ENCODE measurements around the gene MICU1. TPM values are rescaled to one million over a fixed set of nuclear protein-coding genes. Genes with fewer than 3 reads are reported as not detected.
"Not testable (repeated sequence)": the region's sequence is repeated elsewhere in the genome, so short reads cannot be mapped to it uniquely, and the experiment has no call there.

MICU1 gene
- total RNA-seq, 2 donors from 2014 or later = 44.3 to 51.8 TPM

GRCh38 chr10:72416661-72417060 lies 209.2 kb downstream of the MICU1 start:
- no peak for DNase-seq
- H3K4me3 ChIP-seq = no peak overlapping the region
- no peaks in the 10 kb centered on the region for H3K27me3 ChIP-seq
- no peaks in the 10 kb centered on the region for H3K9me3 ChIP-seq
- H3K9ac ChIP-seq (ENCODE audit: low read depth in 2 of 2, low read length in 2 of 2) = no peak overlapping the region
- intact Hi-C loops (cut with DNase I) = no loop called here
- H3K4me1 ChIP-seq = no peaks in the 10 kb centered on the region
- H3K27ac ChIP-seq = no peak overlapping the region
- H3K36me3 ChIP-seq = no peaks in the 10 kb centered on the region
- no peak for TF ChIP-seq CTCF (IDR thresholded peaks at IDR 0.05)

GRCh38 chr10:72414642-72415041 lies 211.2 kb downstream of the MICU1 start:
- intact Hi-C loops (cut with DNase I) = no loop called here
- no peaks in the 10 kb centered on the region for H3K27me3 ChIP-seq
- no peak for TF ChIP-seq CTCF (IDR thresholded peaks at IDR 0.05)
- no peak overlapping the region for H3K9ac ChIP-seq (ENCODE audit: low read depth in 2 of 2, low read length in 2 of 2)
- DNase-seq = no peak
- no peaks in the 10 kb centered on the region for H3K36me3 ChIP-seq
- no peaks in the 10 kb centered on the region for H3K4me1 ChIP-seq
- no peak overlapping the region for H3K27ac ChIP-seq
- no peak overlapping the region for H3K4me3 ChIP-seq
- no peaks in the 10 kb centered on the region for H3K9me3 ChIP-seq

GRCh38 chr10:72409167-72409566 lies 216.7 kb downstream of the MICU1 start:
- Histone ChIP-seq H3K9me3 (no peaks in the 10 kb centered on the region), H3K9ac (ENCODE audit: low read depth in 2 of 2, low read length in 2 of 2) (no peak overlapping the region), H3K27me3 (no peaks in the 10 kb centered on the region), H3K4me1 (no peaks in the 10 kb centered on the region), H3K4me3 (no peak overlapping the region), H3K27ac (no peak overlapping the region), H3K36me3 (no peaks in the 10 kb centered on the region)
- DNase-seq = no peak
- intact Hi-C loops (cut with DNase I) = no loop called here
- no peak for TF ChIP-seq CTCF (IDR thresholded peaks at IDR 0.05)

GRCh38 chr10:72407927-72408600 lies 217.8 kb downstream of the MICU1 start:
- Histone ChIP-seq H3K4me3 (no peak overlapping the region), H3K9ac (ENCODE audit: low read depth in 2 of 2, low read length in 2 of 2) (no peak overlapping the region), H3K9me3 (no peaks in the 10 kb centered on the region), H3K36me3 (no peaks in the 10 kb centered on the region), H3K27ac (no peak overlapping the region), H3K27me3 (no peaks in the 10 kb centered on the region), H3K4me1 (no peaks in the 10 kb centered on the region)
- intact Hi-C loops (cut with DNase I) = no loop called here
- DNase-seq = no peak
- no peak for TF ChIP-seq CTCF (IDR thresholded peaks at IDR 0.05)

- intact Hi-C loops (cut with DNase I) = no loop called here
- Histone ChIP-seq H3K27me3 (no peaks in the 10 kb centered on the region), H3K36me3 (no peaks in the 10 kb centered on the region), H3K27ac (no peak overlapping the region), H3K9ac (ENCODE audit: low read depth in 2 of 2, low read length in 2 of 2) (no peak overlapping the region), H3K4me1 (no peaks in the 10 kb centered on the region), H3K4me3 (no peak overlapping the region), H3K9me3 (no peaks in the 10 kb centered on the region)
- DNase-seq = no peak
- no peak for TF ChIP-seq CTCF (IDR thresholded peaks at IDR 0.05)
Measured at GRCh38 chr10:72407471-72407870, 218.4 kb downstream of the MICU1 start.

GRCh38 chr10:72395581-72395980 lies 230.3 kb downstream of the MICU1 start:
- H3K9ac ChIP-seq (ENCODE audit: low read depth in 2 of 2, low read length in 2 of 2); DNase-seq; intact Hi-C loops (cut with DNase I); H3K4me3 ChIP-seq; H3K36me3 ChIP-seq; H3K27me3 ChIP-seq; H3K4me1 ChIP-seq; H3K27ac ChIP-seq; H3K9me3 ChIP-seq: not testable (repeated sequence)

Data from colonic mucosa (tissue), 4 donors.